Peyer's patch (tissue), 4 donors: ENCODE measurements around the gene F3.

Source experiments
- CTCF ChIP-seq, 6 experiments: fragments of 450-650 bp in 4 of 6; fragments of 200-600 bp in 2 of 6; sonication (generic) in 1 of 6; IDR thresholded peaks; one replicate each; pipeline ENCODE4 v1.5.1; 2017 to 2019; ENCODE audit warnings: antibody characterized with exemption in 6 of 6, mild to moderate bottlenecking in 3 of 6, moderate library complexity in 1 of 6
- POLR2A ChIP-seq, 2 donors: fragments of 450-650 bp; IDR thresholded peaks; one replicate each; pipeline ENCODE4 v1.5.1; 2017; ENCODE audit warnings: antibody characterized with exemption in 2 of 2, mild to moderate bottlenecking in 2 of 2, moderate library complexity in 2 of 2

DNA sequence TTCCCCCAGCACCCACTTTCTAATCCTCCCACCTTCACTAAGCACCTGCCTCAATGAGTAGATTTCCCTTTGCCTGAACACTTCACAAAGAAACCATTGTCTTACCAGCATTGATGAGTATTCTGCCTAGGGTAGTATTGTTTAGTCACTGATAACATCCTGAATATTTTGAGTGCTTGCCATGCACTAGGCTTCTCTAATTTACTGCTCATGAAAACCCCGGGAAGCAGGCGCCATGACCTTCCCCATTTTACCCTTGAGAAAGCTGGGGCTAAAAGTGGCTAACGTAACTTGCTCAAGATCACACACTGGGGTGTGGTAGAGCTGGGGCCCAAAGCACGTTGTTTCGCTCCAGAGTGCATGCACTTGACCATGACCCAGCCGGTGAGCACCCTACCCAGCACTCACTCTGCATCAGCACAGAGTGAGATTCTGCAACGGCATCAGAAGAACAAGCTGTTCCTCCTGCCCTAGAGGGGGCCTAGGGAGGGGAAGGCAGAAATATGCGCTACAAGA lies 10.6 kb upstream of the F3 start:
- TF ChIP-seq POLR2A (IDR thresholded peaks at IDR 0.05) (no peak), CTCF (IDR thresholded peaks at IDR 0.05) (no peak)
